SKM-1 treated with dmso at 0.1 percent for 144 hours (cell line): Measurements from ENCODE around the gene FYB2.

Experiments
- DNase-seq: peaks from one replicate; lab custom pipeline; 2025; ENCODE audit not compliant: unreplicated experiment; lab: John Stamatoyannopoulos, UW

The FYB2 gene

GRCh38 chr1:56819387-56819899 is at the start of gene FYB2:
FYB2 (minus strand) TSS chr1:56819404; CDS start chr1:56819290, 114 bp downstream.
- DNase-seq: no peak

- no peak for DNase-seq
Measured at GRCh38 chr1:56868761-56869160, 49.6 kb upstream of the FYB2 start.

GRCh38 chr1:56867491-56867890 is 48.3 kb upstream of the FYB2 start:
- DNase-seq: no peak

- no peak for DNase-seq
Measured at GRCh38 chr1:56866656-56867055, 47.5 kb upstream of the FYB2 start.

- no peak for DNase-seq
Measured at GRCh38 chr1:56864430-56864829, 45.2 kb upstream of the FYB2 start.

- no peak for DNase-seq
Measured at GRCh38 chr1:56863265-56863992, 44.2 kb upstream of the FYB2 start.

GRCh38 chr1:56859287-56859686 is 40.1 kb upstream of the FYB2 start:
- DNase-seq: no peak

GRCh38 chr1:56856186-56856585 is 37.0 kb upstream of the FYB2 start:
- no peak for DNase-seq

GRCh38 chr1:56855190-56855589 is 36.0 kb upstream of the FYB2 start:
- DNase-seq: no peak

- no peak for DNase-seq
Measured at GRCh38 chr1:56854521-56855099, 35.4 kb upstream of the FYB2 start, which contains the start of gene C8A. C8A (plus strand) TSS chr1:56854797; CDS start chr1:56854902, 105 bp downstream.

GRCh38 chr1:56852476-56852875 is 33.3 kb upstream of the FYB2 start:
- DNase-seq: no peak

- no peak for DNase-seq
Measured at GRCh38 chr1:56850922-56851321, 31.7 kb upstream of the FYB2 start.

- no peak for DNase-seq
Measured at GRCh38 chr1:56850411-56850810, 31.2 kb upstream of the FYB2 start.

GRCh38 chr1:56849750-56850149 is 30.5 kb upstream of the FYB2 start:
- no peak for DNase-seq

GRCh38 chr1:56845343-56845742 is 26.1 kb upstream of the FYB2 start:
- no peak for DNase-seq

- no peak for DNase-seq
Measured at GRCh38 chr1:56844545-56845136, 25.4 kb upstream of the FYB2 start.

GRCh38 chr1:56843544-56843943 is 24.3 kb upstream of the FYB2 start:
- DNase-seq: no peak

- DNase-seq: no peak
Measured at GRCh38 chr1:56838759-56839158, 19.6 kb upstream of the FYB2 start.

GRCh38 chr1:56837244-56837939 is 18.2 kb upstream of the FYB2 start:
- no peak for DNase-seq

GRCh38 chr1:56836359-56836758 is 17.2 kb upstream of the FYB2 start:
- no peak for DNase-seq

GRCh38 chr1:56835657-56836056 is 16.5 kb upstream of the FYB2 start:
- no peak for DNase-seq
